Measurements from ENCODE around the gene PRKAG3.

PRKAG3 gene

GRCh38 chr2:218869064-218869463 is 37.5 kb upstream of the PRKAG3 start:
- TF ChIP-seq POLR2AphosphoS5 (IDR thresholded peaks at IDR 0.05; ENCODE audit: borderline replicate concordance, low read depth, low read length) (no peak), EZH2 (IDR thresholded peaks at IDR 0.05) (no peak), FOXP2 (optimal IDR thresholded peaks at IDR 0.05; ENCODE audit: control extremely low read depth, extremely low read length, insufficient read depth) (no peak)
- Histone ChIP-seq H3K4me3 (no peak overlapping the region), H3K27ac (no peak overlapping the region), H3K9me3 (ENCODE audit: low read depth, low read length) (no peaks in the 10 kb centered on the region), H3K9ac (ENCODE audit: insufficient read length) (no peak overlapping the region), H3K36me3 (ENCODE audit: insufficient read depth, low read length) (no peaks in the 10 kb centered on the region)
- no peak for DNase-seq (ENCODE audit: low read depth, low spot score)

GRCh38 chr2:218867900-218868299 is 36.3 kb upstream of the PRKAG3 start:
- Histone ChIP-seq H3K4me3 (no peak overlapping the region), H3K27ac (no peak overlapping the region), H3K36me3 (ENCODE audit: insufficient read depth, low read length) (no peaks in the 10 kb centered on the region), H3K9ac (ENCODE audit: insufficient read length) (no peak overlapping the region), H3K9me3 (ENCODE audit: low read depth, low read length) (no peaks in the 10 kb centered on the region)
- TF ChIP-seq EZH2 (IDR thresholded peaks at IDR 0.05) (no peak), POLR2AphosphoS5 (IDR thresholded peaks at IDR 0.05; ENCODE audit: borderline replicate concordance, low read depth, low read length) (no peak), FOXP2 (optimal IDR thresholded peaks at IDR 0.05; ENCODE audit: control extremely low read depth, extremely low read length, insufficient read depth) (no peak)
- no peak for DNase-seq (ENCODE audit: low read depth, low spot score)

- Histone ChIP-seq H3K9me3 (ENCODE audit: low read depth, low read length) (no peaks in the 10 kb centered on the region), H3K27ac (no peak overlapping the region), H3K4me3 (no peak overlapping the region), H3K9ac (ENCODE audit: insufficient read length) (no peak overlapping the region), H3K36me3 (ENCODE audit: insufficient read depth, low read length) (no peaks in the 10 kb centered on the region)
- TF ChIP-seq POLR2AphosphoS5 (IDR thresholded peaks at IDR 0.05; ENCODE audit: borderline replicate concordance, low read depth, low read length) = no peak
- no peak for TF ChIP-seq FOXP2 (optimal IDR thresholded peaks at IDR 0.05; ENCODE audit: control extremely low read depth, extremely low read length, insufficient read depth)
- no peak for TF ChIP-seq EZH2 (IDR thresholded peaks at IDR 0.05)
- DNase-seq (ENCODE audit: low read depth, low spot score) = no peak
These were observed 34.4 kb upstream of the PRKAG3 start for GRCh38 chr2:218865999-218866398.

GRCh38 chr2:218865396-218865795 is 33.8 kb upstream of the PRKAG3 start:
- no peak for DNase-seq (ENCODE audit: low read depth, low spot score)
- Histone ChIP-seq H3K9me3 (ENCODE audit: low read depth, low read length) (no peaks in the 10 kb centered on the region), H3K27ac (no peak overlapping the region), H3K4me3 (no peak overlapping the region), H3K36me3 (ENCODE audit: insufficient read depth, low read length) (no peaks in the 10 kb centered on the region), H3K9ac (ENCODE audit: insufficient read length) (no peak overlapping the region)
- TF ChIP-seq EZH2 (IDR thresholded peaks at IDR 0.05) (no peak), FOXP2 (optimal IDR thresholded peaks at IDR 0.05; ENCODE audit: control extremely low read depth, extremely low read length, insufficient read depth) (no peak), POLR2AphosphoS5 (IDR thresholded peaks at IDR 0.05; ENCODE audit: borderline replicate concordance, low read depth, low read length) (no peak)

- Histone ChIP-seq H3K27ac (no peak overlapping the region), H3K4me3 (no peak overlapping the region), H3K9ac (ENCODE audit: insufficient read length) (no peak overlapping the region), H3K9me3 (ENCODE audit: low read depth, low read length) (no peaks in the 10 kb centered on the region), H3K36me3 (ENCODE audit: insufficient read depth, low read length) (no peaks in the 10 kb centered on the region)
- TF ChIP-seq EZH2 (IDR thresholded peaks at IDR 0.05) = no peak
- TF ChIP-seq FOXP2 (optimal IDR thresholded peaks at IDR 0.05; ENCODE audit: control extremely low read depth, extremely low read length, insufficient read depth) = no peak
- no peak for TF ChIP-seq POLR2AphosphoS5 (IDR thresholded peaks at IDR 0.05; ENCODE audit: borderline replicate concordance, low read depth, low read length)
- no peak for DNase-seq (ENCODE audit: low read depth, low spot score)
These were observed 31.5 kb upstream of the PRKAG3 start for GRCh38 chr2:218863021-218863520.

- Histone ChIP-seq H3K27ac (no peak overlapping the region), H3K4me3 (no peak overlapping the region; the same call in 1 of the 2 replicates), H3K36me3 (ENCODE audit: insufficient read depth, low read length) (no peaks in the 10 kb centered on the region), H3K9ac (ENCODE audit: insufficient read length) (no peak overlapping the region), H3K9me3 (ENCODE audit: low read depth, low read length) (no peaks in the 10 kb centered on the region)
- no peak for DNase-seq (ENCODE audit: low read depth, low spot score)
- no peak for TF ChIP-seq POLR2AphosphoS5 (IDR thresholded peaks at IDR 0.05; ENCODE audit: borderline replicate concordance, low read depth, low read length)
- TF ChIP-seq FOXP2 (optimal IDR thresholded peaks at IDR 0.05; ENCODE audit: control extremely low read depth, extremely low read length, insufficient read depth) = no peak
- no peak for TF ChIP-seq EZH2 (IDR thresholded peaks at IDR 0.05)
These were observed 30.2 kb upstream of the PRKAG3 start for GRCh38 chr2:218861645-218862318.

GRCh38 chr2:218860950-218861381 is 29.4 kb upstream of the PRKAG3 start:
- DNase-seq (ENCODE audit: low read depth, low spot score) = peak; percentile 93
- H3K4me3 ChIP-seq = peak overlapping the region; percentile 88
- no peak overlapping the region for H3K9ac ChIP-seq (ENCODE audit: insufficient read length)
- TF ChIP-seq FOXP2 (optimal IDR thresholded peaks at IDR 0.05; ENCODE audit: control extremely low read depth, extremely low read length, insufficient read depth) = peak; percentile 66
- TF ChIP-seq POLR2AphosphoS5 (IDR thresholded peaks at IDR 0.05; ENCODE audit: borderline replicate concordance, low read depth, low read length) = peak; percentile 60
- TF ChIP-seq EZH2 (IDR thresholded peaks at IDR 0.05) = no peak
- no peak overlapping the region for H3K27ac ChIP-seq
- no peaks in the 10 kb centered on the region for H3K9me3 ChIP-seq (ENCODE audit: low read depth, low read length)
- H3K36me3 ChIP-seq (ENCODE audit: insufficient read depth, low read length) = no peaks in the 10 kb centered on the region

GRCh38 chr2:218859988-218860831 is 28.6 kb upstream of the PRKAG3 start:
- peak overlapping the region; percentile 88 for H3K4me3 ChIP-seq

More at GRCh38 chr2:218859988-218860831, 28.6 kb upstream of the PRKAG3 start:
- no peak for TF ChIP-seq EZH2 (IDR thresholded peaks at IDR 0.05)
- DNase-seq (ENCODE audit: low read depth, low spot score) = no peak
- Histone ChIP-seq H3K9me3 (ENCODE audit: low read depth, low read length) (no peaks in the 10 kb centered on the region), H3K27ac (no peak overlapping the region), H3K36me3 (ENCODE audit: insufficient read depth, low read length) (no peaks in the 10 kb centered on the region), H3K9ac (ENCODE audit: insufficient read length) (peak overlapping the region; percentile 62)
